Astrocyte (in vitro differentiated cells and primary cell): Measurements from ENCODE around the gene AACS. TPM values are rescaled to one million over a fixed set of nuclear protein-coding genes. Genes with fewer than 3 reads are reported as not detected.
"Not testable (repeated sequence)": the region's sequence is repeated elsewhere in the genome, so short reads cannot be mapped to it uniquely, and the experiment has no call there.

Source experiments
- DNase-seq: peaks from one replicate; pipeline ENCODE4 v3.0.0-alpha.2; 2010; ENCODE audit warnings: low read depth
- FAIRE-seq: peaks from 2 replicates; lab custom pipeline; 2011; peaks lifted over from hg19 to GRCh38; lab: Jason Lieb, UNC
- H2AFZ ChIP-seq: 2 replicates; pipeline ENCODE4 v1.6.0; 2012; ENCODE audit warnings: low read depth, low read length, inconsistent platforms
- H3K27ac ChIP-seq: 2 replicates; pipeline ENCODE4 v1.5.1; 2011; ENCODE audit warnings: low read depth, low read length, inconsistent platforms
- H3K27me3 ChIP-seq: 2 replicates; pipeline ENCODE4 v1.6.0; 2011; ENCODE audit warnings: low read length, inconsistent platforms; ENCODE audit not compliant: insufficient read depth
- H3K36me3 ChIP-seq: 2 replicates; pipeline ENCODE4 v1.5.1; 2011; ENCODE audit warnings: low read length, inconsistent platforms; ENCODE audit not compliant: insufficient read depth
- H3K4me1 ChIP-seq: 2 replicates; pipeline ENCODE4 v1.5.1; 2011; ENCODE audit warnings: low read length, inconsistent platforms; ENCODE audit not compliant: insufficient read depth
- H3K4me2 ChIP-seq: 2 replicates; pipeline ENCODE4 v1.6.0; 2012; ENCODE audit warnings: low read length, inconsistent platforms
- H3K4me3 ChIP-seq: 2 replicates; pipeline ENCODE4 v1.5.1; 2011; ENCODE audit warnings: low read depth, mild to moderate bottlenecking, low read length, inconsistent platforms; ENCODE audit not compliant: insufficient read depth
- H3K79me2 ChIP-seq: 2 replicates; pipeline ENCODE4 v1.6.0; 2012; ENCODE audit warnings: mild to moderate bottlenecking, low read length, inconsistent platforms; ENCODE audit not compliant: insufficient read depth
- H3K9ac ChIP-seq: 2 replicates; pipeline ENCODE4 v1.6.0; 2012; ENCODE audit warnings: mild to moderate bottlenecking, low read length, inconsistent platforms
- H3K9me3 ChIP-seq: 2 replicates; pipeline ENCODE4 v1.5.1; 2012; ENCODE audit warnings: low read depth, mild to moderate bottlenecking, low read length, inconsistent platforms; ENCODE audit not compliant: insufficient read depth
- H4K20me1 ChIP-seq: 2 replicates; pipeline ENCODE4 v1.6.0; 2012; ENCODE audit warnings: low read length, inconsistent platforms; ENCODE audit not compliant: insufficient read depth
- H3K27ac Mint-ChIP-seq: one replicate; pipeline ENCODE4 v1.8.0; 2021; ENCODE audit warnings: mild to moderate bottlenecking, mixed read lengths; ENCODE audit not compliant: unreplicated experiment
- H3K27me3 Mint-ChIP-seq: one replicate; pipeline ENCODE4 v1.8.0; 2021; ENCODE audit warnings: low read depth, mixed read lengths; ENCODE audit not compliant: unreplicated experiment
- H3K36me3 Mint-ChIP-seq: one replicate; pipeline ENCODE4 v1.8.0; 2021; ENCODE audit warnings: low read depth, mixed read lengths; ENCODE audit not compliant: unreplicated experiment
- H3K4me1 Mint-ChIP-seq: one replicate; pipeline ENCODE4 v1.8.0; 2021; ENCODE audit warnings: low read depth, mixed read lengths; ENCODE audit not compliant: unreplicated experiment
- H3K4me3 Mint-ChIP-seq: one replicate; pipeline ENCODE4 v1.8.0; 2021; ENCODE audit warnings: mild to moderate bottlenecking, moderate library complexity, mixed read lengths; ENCODE audit not compliant: unreplicated experiment
- H3K9me3 Mint-ChIP-seq: one replicate; pipeline ENCODE4 v1.8.0; 2021; ENCODE audit warnings: mild to moderate bottlenecking, mixed read lengths; ENCODE audit not compliant: unreplicated experiment
- CTCF ChIP-seq: IDR thresholded peaks from 2 replicates; pipeline ENCODE4 v1.5.1; 2011; ENCODE audit warnings: low read depth, mild to moderate bottlenecking, inconsistent platforms, low read length, moderate library complexity; ENCODE audit not compliant: insufficient read depth
- EZH2 ChIP-seq: IDR thresholded peaks from 2 replicates; pipeline ENCODE4 v1.6.1; 2012; ENCODE audit warnings: mild to moderate bottlenecking, low read length, inconsistent platforms; ENCODE audit not compliant: insufficient read depth
- total RNA-seq: library from RNA; stranded (reverse); gene quantifications from 2 replicates; pipeline ENCODE4 v1.2.1, GENCODE V29; 2021

AACS gene
- total RNA-seq, 1 donor from 2014 or later, result 22.5 TPM

GRCh38 chr12:125025606-125026235 is 39.5 kb upstream of the AACS start:
- H3K4me1 ChIP-seq, result no peaks in the 10 kb centered on the region
- H3K9ac ChIP-seq, result no peak overlapping the region
- no peaks in the 10 kb centered on the region for H3K27me3 ChIP-seq
- TF ChIP-seq EZH2 (no peak), CTCF (no peak)
- no peak overlapping the region for H3K27ac ChIP-seq
- no peaks in the 10 kb centered on the region for H3K79me2 ChIP-seq
- H3K4me3 ChIP-seq, result no peak overlapping the region
- Mint-ChIP-seq H3K36me3 (peaks cover 1% of the 10 kb centered on the region), H3K9me3 (peaks cover 2% of the 10 kb centered on the region), H3K27me3 (no peaks in the 10 kb centered on the region), H3K4me3 (no peak overlapping the region), H3K27ac (no peak overlapping the region), H3K4me1 (no peaks in the 10 kb centered on the region)
- H3K36me3 ChIP-seq, result no peaks in the 10 kb centered on the region
- no peaks in the 10 kb centered on the region for H3K9me3 ChIP-seq
- no peaks in the 10 kb centered on the region for H4K20me1 ChIP-seq
- DNase-seq (no peak), FAIRE-seq (no peak)
- H2AFZ ChIP-seq, result no peak overlapping the region
- H3K4me2 ChIP-seq, result no peak overlapping the region

GRCh38 chr12:125028106-125028505 is 37.1 kb upstream of the AACS start:
- H3K9ac ChIP-seq, result no peak overlapping the region
- no peak overlapping the region for H3K4me3 ChIP-seq
- TF ChIP-seq EZH2 (no peak), CTCF (no peak)
- H3K9me3 ChIP-seq, result no peaks in the 10 kb centered on the region
- no peak overlapping the region for H3K4me3 Mint-ChIP-seq
- no peaks in the 10 kb centered on the region for H3K4me1 Mint-ChIP-seq
- FAIRE-seq, result no peak
- peaks cover 1% of the 10 kb centered on the region for H3K9me3 Mint-ChIP-seq
- no peak overlapping the region for H3K27ac Mint-ChIP-seq
- no peak overlapping the region for H2AFZ ChIP-seq
- no peaks in the 10 kb centered on the region for H3K36me3 ChIP-seq
- H3K36me3 Mint-ChIP-seq, result peaks cover 1% of the 10 kb centered on the region
- H3K79me2 ChIP-seq, result no peaks in the 10 kb centered on the region
- H3K27me3 ChIP-seq, result no peaks in the 10 kb centered on the region
- no peaks in the 10 kb centered on the region for H4K20me1 ChIP-seq
- no peak for DNase-seq
- H3K27ac ChIP-seq, result no peak overlapping the region
- no peak overlapping the region for H3K4me2 ChIP-seq
- H3K4me1 ChIP-seq, result no peaks in the 10 kb centered on the region
- no peaks in the 10 kb centered on the region for H3K27me3 Mint-ChIP-seq

DNA sequence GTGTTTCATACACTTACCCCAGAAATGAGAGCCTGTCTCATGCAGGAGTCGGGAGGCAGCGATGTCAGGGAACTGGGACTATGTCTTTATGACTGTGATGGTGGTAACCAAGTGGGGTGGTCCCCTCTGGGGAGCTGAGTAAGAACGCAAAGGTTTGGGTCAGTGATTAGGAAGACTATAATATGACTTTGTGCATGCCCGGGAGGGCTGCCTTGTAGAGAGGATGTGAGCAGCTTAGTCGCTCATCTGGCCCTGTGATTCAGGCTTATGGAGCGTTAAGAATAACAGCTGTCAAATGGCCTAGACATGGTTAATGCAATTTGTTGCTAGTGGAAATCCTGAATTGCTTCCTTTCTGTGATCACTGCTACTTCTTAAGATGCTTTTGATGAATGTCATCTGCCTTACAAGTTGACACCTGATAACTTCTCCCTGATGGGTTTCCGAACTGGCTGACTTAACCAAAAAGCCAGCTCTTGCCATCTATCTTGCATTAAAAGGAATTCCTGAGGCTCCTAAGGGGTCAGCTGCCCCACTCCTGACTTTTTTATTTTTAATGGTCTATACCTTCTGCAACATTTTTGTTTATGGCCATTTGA is 35.4 kb upstream of the AACS start:
- Histone ChIP-seq H3K27ac (no peak overlapping the region), H3K79me2 (no peaks in the 10 kb centered on the region), H4K20me1 (no peaks in the 10 kb centered on the region), H3K27me3 (no peaks in the 10 kb centered on the region), H3K4me1 (no peaks in the 10 kb centered on the region), H3K9ac (no peak overlapping the region), H3K4me2 (peak overlapping the region; percentile 29), H2AFZ (no peak overlapping the region), H3K4me3 (no peak overlapping the region), H3K36me3 (no peaks in the 10 kb centered on the region), H3K9me3 (no peaks in the 10 kb centered on the region)
- DNase-seq (peak; percentile 8), FAIRE-seq (no peak)
- Mint-ChIP-seq H3K4me3 (no peak overlapping the region), H3K4me1 (no peaks in the 10 kb centered on the region), H3K9me3 (peaks cover under 1% of the 10 kb centered on the region), H3K36me3 (no peaks in the 10 kb centered on the region), H3K27ac (no peak overlapping the region), H3K27me3 (no peaks in the 10 kb centered on the region)
- TF ChIP-seq EZH2 (no peak), CTCF (no peak)

- H3K27ac Mint-ChIP-seq, H2AFZ ChIP-seq, H3K9me3 Mint-ChIP-seq: not testable (repeated sequence)
These were observed 33.8 kb upstream of the AACS start for GRCh38 chr12:125031471-125031870.

More at GRCh38 chr12:125031471-125031870, 33.8 kb upstream of the AACS start:
- H3K27me3 Mint-ChIP-seq, H3K79me2 ChIP-seq, FAIRE-seq, H3K9me3 ChIP-seq, H3K9ac ChIP-seq, H3K36me3 Mint-ChIP-seq, H3K4me1 ChIP-seq, H3K4me3 Mint-ChIP-seq, H4K20me1 ChIP-seq, H3K4me2 ChIP-seq, H3K36me3 ChIP-seq, H3K27ac ChIP-seq, DNase-seq, H3K4me1 Mint-ChIP-seq, H3K4me3 ChIP-seq, H3K27me3 ChIP-seq: not testable (repeated sequence)
